Fibroblast of lung (primary cell): ENCODE results near the gene KCTD15.

Source experiments
- EZH2 ChIP-seq: IDR thresholded peaks from 2 replicates; pipeline ENCODE4 v1.5.1; 2012; ENCODE audit warnings: low read length, control low read depth, mild to moderate bottlenecking; ENCODE audit errors: missing control alignments
- TF ChIP-seq, protein P1 (sequence below), 2 donors: IDR thresholded peaks in 1 of 2; conservative IDR thresholded peaks in 1 of 2; 1 replicate in 1 of 2; 2 replicates in 1 of 2; pipeline ENCODE4 v1.5.1; 2011 to 2012; ENCODE audit warnings: low read length in 2 of 2, control low read depth in 1 of 2, inconsistent platforms in 1 of 2, low read depth in 1 of 2, mild to moderate bottlenecking in 1 of 2

DNA sequence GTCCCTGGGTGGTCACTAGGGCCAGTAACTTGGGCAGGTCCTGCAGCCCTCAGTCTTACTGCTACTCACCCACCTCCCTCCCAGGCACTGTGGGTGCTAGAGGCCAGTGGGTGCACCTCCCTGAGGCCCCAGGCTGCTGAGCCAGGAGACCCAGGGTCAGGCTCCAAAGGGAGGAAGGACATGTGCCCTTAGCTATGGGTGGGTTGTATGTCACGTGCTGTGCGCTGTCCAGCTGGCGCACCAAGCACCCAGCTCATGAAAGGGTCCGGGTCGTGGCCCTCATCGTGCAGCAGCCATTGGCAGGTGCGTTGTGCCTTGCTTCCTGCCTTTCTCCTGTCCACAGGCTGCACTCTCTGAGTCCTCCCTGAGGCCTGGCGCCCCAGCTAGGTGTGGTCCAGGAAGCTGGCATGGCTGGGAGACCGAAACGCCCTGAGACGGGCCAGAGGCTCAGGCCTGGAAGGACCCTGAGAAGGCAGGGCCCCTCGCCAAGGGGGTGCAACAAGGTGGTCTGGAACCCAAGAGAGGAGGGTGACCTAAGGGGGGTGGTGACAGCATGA lies 47.0 kb upstream of the KCTD15 start:
- TF ChIP-seq, protein P1, sequence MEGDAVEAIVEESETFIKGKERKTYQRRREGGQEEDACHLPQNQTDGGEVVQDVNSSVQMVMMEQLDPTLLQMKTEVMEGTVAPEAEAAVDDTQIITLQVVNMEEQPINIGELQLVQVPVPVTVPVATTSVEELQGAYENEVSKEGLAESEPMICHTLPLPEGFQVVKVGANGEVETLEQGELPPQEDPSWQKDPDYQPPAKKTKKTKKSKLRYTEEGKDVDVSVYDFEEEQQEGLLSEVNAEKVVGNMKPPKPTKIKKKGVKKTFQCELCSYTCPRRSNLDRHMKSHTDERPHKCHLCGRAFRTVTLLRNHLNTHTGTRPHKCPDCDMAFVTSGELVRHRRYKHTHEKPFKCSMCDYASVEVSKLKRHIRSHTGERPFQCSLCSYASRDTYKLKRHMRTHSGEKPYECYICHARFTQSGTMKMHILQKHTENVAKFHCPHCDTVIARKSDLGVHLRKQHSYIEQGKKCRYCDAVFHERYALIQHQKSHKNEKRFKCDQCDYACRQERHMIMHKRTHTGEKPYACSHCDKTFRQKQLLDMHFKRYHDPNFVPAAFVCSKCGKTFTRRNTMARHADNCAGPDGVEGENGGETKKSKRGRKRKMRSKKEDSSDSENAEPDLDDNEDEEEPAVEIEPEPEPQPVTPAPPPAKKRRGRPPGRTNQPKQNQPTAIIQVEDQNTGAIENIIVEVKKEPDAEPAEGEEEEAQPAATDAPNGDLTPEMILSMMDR (conservative IDR thresholded peaks at IDR 0.05 in 1 of 2, IDR thresholded peaks at IDR 0.05 in 1 of 2; ENCODE audit: low read depth in 1 of 2, low read length in 2 of 2), result no peak
- no peak for TF ChIP-seq EZH2
